GM10266 (cell line): ENCODE measurements around the gene ATG16L2.
"Not testable (repeated sequence)": the region's sequence is repeated elsewhere in the genome, so short reads cannot be mapped to it uniquely, and the experiment has no call there.

ENCODE experiments used
- DNase-seq: peaks from one replicate; pipeline ENCODE4 v3.0.0; 2012; ENCODE audit errors: extremely low spot score
- CTCF ChIP-seq: IDR thresholded peaks from 2 replicates; pipeline ENCODE4 v1.5.1; 2012; ENCODE audit warnings: mild to moderate bottlenecking, low read depth; ENCODE audit not compliant: control insufficient read depth, insufficient read depth; ENCODE audit errors: missing control alignments

The ATG16L2 gene

GRCh38 chr11:72787216-72788104 is 26.8 kb upstream of the ATG16L2 start:
- peak; percentile 67 for DNase-seq
- TF ChIP-seq CTCF = peak; percentile 9

DNA sequence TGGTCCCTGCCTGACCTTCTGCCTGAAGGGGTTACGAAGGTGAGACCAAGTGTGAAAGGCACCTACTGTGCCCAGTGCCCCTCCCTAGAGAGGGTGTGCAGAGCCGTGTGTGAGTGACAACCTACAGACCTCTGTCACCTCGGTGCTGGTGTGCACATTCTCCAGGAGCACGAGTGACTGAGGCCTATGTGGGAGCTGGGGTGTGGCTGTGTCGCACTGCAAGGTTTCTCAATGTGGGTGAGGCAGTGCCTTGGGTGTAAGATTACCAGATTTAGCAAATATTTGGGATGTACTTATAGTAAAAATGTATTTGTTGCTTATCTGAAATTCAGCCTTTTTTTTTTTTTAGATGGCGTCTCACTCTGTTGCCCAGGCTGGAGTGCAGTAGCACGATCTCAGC is 26.0 kb upstream of the ATG16L2 start:
- TF ChIP-seq CTCF = no peak
- no peak for DNase-seq

DNA sequence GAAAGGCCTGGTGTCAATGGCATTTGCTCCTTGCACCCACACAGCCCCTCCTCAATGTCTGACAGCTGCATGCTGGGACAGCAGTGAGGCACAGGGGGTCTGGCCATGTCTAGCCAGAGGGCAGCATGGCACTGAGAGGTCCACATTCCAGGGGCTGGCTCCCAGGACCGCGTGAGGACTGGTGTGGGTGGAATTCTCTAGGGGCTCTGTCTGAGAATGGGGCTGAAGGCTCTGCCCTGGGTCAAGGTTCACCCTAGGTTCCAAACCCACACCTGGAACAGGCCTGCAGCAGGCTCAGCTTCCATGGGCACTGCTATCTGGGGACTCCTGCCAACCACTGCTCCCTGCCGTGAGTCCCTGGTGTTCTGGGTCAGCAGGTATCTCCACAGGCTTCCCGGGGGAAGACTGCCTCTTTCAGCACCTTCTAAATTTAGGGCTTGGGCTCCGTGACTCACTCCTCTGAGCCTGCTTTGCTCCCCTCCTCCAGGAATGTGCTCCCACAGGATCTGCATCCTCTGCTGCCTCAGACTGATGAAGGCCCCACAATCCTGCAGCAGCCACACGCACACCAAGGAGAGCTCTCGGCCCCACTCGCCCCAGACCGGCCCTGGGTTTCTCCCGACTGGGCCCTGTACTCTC is 24.6 kb upstream of the ATG16L2 start:
- DNase-seq = no peak
- TF ChIP-seq CTCF = no peak

DNA sequence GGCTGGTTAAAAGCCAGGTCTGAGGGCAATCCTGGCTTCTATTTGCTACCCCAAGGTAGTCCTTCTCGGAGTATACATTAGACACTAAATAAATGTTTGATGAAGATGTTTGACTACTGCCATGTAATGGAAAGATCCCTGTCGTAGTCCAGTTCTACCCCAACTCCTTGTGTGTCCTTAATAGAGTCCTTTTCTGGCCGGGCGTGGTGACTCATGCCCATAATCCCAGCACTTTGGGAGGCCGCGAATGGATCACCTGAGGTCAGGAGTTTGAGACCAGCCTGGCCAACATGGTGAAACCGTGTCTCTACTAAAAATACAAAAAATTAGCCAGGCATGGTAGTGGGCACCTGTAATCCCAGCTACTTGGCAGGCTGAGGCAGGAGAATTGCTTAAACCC is 23.0 kb upstream of the ATG16L2 start:
- DNase-seq = not testable (repeated sequence)

DNA sequence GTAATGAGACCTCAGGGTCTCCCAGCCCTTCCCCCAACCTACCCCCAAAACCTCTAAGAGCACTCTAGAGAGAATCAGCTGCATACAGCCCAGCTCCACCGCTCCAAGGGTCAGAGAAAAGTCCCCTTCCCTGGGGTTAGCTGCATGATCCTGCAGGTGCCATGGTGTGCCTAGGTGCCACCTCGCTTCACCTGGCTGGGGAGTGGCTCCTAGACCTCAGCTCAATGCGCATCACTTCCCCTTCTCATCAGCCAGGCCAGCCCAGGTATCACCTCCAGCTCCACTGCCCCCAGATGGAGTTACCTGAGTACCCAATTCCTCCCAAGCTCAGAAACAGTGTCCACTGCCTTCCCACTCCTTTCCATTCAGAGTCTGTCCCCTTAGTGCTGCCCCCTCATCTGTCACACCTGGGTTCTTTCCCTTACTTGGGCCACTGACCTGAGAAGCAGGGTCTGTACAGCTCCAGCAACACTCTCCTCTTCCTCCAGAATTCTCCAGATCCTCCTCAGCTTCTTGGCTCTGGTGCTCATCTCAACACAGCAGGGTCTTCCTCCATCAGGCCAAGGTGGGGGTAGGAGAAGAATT is 21.7 kb upstream of the ATG16L2 start:
- no peak for TF ChIP-seq CTCF
- DNase-seq = no peak

- no peak for DNase-seq
- TF ChIP-seq CTCF = no peak
Observed at GRCh38 chr11:72793076-72793424, 21.2 kb upstream of the ATG16L2 start.

- peak; percentile 95 for DNase-seq
- TF ChIP-seq CTCF = peak; percentile 72
Observed at GRCh38 chr11:72793425-72794367, 20.5 kb upstream of the ATG16L2 start, which contains the start of gene STARD10. STARD10 (minus strand) TSS chr11:72794047; CDS start chr11:72781181, 12,866 bp downstream.
